OCI-LY3 (cell line): Measurements from ENCODE around the gene SETD7.

Source experiments
- EZH2phosphoT487 ChIP-seq: fragments of 200-600 bp; shearing (Covaris generic); IDR thresholded peaks from 2 replicates; pipeline ENCODE4 v1.6.1; 2018; ENCODE audit warnings: antibody characterized with exemption, mixed run types, low read depth
- TF ChIP-seq, protein P1 (sequence below): fragments of 200-600, 300-600 bp; sonication (generic); IDR thresholded peaks from 2 replicates; pipeline ENCODE4 v1.5.1; 2014; ENCODE audit warnings: antibody characterized with exemption, low read length, low read depth

DNA sequence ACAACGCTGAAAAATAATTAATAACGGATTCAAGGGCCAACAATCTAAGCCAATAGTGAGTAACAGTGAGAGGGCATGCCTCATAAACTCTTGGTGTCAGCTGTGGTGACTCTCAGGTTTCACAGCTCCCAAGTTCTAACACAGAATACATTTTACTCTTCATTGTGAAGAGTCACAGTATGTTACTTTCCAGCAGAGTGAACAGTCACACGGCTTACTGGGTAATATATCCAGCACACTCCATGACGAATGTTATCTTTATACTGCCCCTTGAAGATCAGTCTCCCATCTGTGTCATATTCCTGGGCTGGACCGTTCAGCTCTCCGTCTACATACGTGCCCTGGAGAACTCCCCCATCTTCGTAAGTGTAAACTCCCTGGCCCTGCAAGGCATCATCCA lies 23.1 kb downstream of the SETD7 start:
- TF ChIP-seq, protein P1, sequence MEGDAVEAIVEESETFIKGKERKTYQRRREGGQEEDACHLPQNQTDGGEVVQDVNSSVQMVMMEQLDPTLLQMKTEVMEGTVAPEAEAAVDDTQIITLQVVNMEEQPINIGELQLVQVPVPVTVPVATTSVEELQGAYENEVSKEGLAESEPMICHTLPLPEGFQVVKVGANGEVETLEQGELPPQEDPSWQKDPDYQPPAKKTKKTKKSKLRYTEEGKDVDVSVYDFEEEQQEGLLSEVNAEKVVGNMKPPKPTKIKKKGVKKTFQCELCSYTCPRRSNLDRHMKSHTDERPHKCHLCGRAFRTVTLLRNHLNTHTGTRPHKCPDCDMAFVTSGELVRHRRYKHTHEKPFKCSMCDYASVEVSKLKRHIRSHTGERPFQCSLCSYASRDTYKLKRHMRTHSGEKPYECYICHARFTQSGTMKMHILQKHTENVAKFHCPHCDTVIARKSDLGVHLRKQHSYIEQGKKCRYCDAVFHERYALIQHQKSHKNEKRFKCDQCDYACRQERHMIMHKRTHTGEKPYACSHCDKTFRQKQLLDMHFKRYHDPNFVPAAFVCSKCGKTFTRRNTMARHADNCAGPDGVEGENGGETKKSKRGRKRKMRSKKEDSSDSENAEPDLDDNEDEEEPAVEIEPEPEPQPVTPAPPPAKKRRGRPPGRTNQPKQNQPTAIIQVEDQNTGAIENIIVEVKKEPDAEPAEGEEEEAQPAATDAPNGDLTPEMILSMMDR: no peak
- no peak for TF ChIP-seq EZH2phosphoT487
